NCI-H460 (cell line): ENCODE measurements around the gene PFN3. TPM values are rescaled to one million over a fixed set of nuclear protein-coding genes. Genes with fewer than 3 reads are reported as not detected.
"Not testable (repeated sequence)": the region's sequence is repeated elsewhere in the genome, so short reads cannot be mapped to it uniquely, and the experiment has no call there.

ENCODE experiments used
- DNase-seq: peaks from one replicate; pipeline ENCODE4 v3.0.0-alpha.2; 2016; ENCODE audit warnings: low read depth; ENCODE audit errors: extremely low read depth
- total RNA-seq: library from RNA; depleted of rRNA; stranded (reverse); fragments of >200 nt; shearing (Covaris generic); gene quantifications from 2 replicates; pipeline ENCODE4 v1.2.3, GENCODE V29; 2014

The PFN3 gene
- total RNA-seq, 1 experiment from 2014 or later = not detected

DNA sequence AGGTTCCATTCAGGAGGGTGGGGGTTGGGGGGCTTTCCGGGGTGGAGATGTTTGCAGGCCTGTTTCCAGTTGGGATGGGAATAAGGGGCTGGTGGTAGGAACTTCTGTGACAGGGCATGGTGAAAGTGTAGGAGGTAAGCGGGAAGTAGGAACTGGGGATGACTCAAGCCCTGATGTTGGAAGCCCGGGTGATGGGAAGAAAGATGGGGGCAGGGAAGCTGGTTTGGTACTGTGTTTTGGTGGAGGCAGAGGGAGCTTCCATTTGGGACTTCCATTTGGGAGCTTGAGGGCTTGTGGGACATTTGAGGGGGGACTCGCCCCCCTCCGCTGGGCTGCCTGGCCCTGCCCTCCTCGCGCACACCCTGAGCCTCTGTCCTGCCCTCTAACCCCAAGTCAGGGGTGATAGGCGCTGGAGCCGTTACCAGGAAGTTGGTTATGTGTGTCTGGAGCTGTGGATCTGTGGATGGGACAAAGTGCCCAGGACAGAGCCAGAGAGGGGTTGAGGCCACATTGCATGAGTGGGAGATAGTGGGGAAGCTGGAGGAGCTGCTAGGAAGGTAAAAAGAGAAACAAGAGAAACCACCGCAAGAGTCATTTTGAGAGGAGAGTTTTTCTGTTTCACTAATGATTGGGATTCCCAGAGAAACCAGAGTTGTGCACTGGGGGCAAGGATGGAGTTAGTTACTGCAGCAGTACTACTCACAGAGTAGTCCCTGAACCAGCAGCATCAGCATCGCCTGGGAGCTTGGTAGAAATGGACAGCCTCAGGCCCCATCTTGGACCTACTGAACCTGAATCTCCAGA, 36.1 kb downstream of the PFN3 start:
- DNase-seq = no peak

DNA sequence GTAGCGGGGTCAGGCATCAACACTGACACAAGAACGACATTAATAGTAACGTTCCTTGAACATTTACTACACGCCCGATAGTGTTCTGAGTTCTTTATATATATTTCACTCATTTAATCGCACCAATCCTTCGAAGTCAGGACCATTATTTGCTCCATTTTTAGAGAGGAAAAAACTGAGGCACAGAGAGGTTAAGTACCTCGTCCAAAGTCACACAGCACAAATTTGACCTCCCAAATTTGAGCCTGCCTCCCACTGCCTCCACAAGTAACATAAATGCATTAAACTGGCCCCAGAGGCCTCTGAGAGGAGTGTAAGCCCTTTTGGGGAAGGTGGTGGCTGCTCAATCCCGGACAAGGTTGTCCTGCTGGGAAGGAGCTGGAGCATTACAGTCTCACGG, 36.9 kb downstream of the PFN3 start:
- no peak for DNase-seq

- DNase-seq = peak; percentile 30
Measured at GRCh38 chr5:177362610-177363507, 37.6 kb downstream of the PFN3 start.

DNA sequence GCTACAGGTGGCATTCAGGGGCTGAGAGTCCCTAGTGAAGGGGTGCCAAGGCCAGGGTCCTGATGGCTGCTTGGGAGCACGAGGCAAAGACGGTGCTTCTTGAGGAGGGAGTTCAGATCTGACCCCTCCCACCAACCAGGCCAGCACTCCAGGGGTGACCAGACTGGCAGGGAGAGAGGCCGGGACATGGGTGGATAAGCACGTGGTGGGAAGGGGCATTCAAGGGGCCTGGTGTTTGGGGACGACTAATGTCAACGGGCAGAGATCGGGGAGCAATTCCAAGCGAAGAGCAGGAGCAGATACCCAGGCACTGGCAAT, 38.2 kb downstream of the PFN3 start:
- DNase-seq = no peak

- no peak for DNase-seq
Measured at GRCh38 chr5:177361418-177362291, 38.8 kb downstream of the PFN3 start.

DNA sequence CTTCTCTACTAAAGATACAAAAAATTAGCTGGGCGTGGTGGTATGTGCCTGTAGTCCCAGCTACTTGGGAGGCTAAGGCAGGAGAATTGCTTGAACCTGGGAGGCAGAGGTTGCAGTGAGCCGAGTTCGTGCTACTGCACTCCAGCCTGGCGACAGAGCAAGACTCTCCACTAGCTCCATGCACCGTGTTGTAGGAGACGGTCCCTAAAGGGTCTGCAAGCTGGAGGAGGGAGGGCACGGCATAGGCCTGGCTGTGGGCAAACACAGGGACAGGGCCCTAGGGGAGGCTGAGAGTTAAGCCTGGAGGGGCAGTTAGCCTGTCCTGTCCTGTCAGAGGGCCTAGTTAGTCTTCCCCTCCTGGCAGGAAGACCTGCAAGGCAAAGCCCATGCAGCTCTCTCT, 39.7 kb downstream of the PFN3 start:
- not testable (repeated sequence) for DNase-seq

- DNase-seq = no peak
Measured at GRCh38 chr5:177359860-177360259, 40.6 kb downstream of the PFN3 start.

DNA sequence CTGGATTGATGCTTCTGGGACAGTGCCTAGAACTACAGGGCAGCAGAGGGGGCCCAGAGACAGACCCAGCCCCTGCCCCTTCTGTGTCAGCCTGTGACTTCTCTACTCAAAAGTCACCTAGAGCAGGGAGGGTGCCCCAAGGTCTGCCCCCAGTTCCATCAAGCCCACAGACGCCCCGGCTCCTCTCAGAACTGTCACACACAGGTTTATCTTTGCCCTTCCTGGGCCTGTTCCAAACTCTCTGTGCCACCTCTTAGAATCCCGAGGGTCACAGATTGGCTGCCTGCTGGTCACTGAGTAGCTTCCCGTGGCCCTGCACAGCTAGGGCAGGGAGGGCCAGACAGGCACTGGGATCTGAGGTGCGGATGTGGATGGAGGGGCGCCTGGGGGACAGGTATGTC, 41.0 kb downstream of the PFN3 start:
- no peak for DNase-seq

DNA sequence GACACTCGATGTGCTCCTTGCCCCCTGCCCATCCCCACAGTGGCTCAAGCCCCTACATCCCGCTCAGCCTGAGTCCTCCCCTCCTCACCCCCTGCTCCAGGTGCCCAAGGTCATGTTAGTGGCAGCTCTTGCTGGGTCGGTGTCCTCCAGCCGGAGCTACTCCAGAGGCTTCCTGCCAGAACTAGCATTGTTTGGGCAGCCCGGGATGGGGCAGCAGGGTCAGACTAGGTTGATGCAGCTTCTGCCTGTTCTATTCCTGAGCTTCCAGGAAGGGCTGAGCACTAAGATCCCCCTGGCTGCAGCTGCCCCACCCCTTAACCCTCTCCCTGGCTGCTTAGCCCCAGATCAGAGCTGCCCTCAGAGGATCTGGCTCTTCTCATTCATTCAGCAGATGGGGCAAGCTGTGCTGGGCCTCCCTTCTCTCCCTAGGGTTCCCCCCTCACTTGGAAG, 42.1 kb downstream of the PFN3 start:
- DNase-seq = no peak

GRCh38 chr5:177357459-177358351, 42.8 kb downstream of the PFN3 start, which contains the start of gene RGS14:
TSS of gene RGS14 (plus strand) at chr5:177357924. CDS start at chr5:177358025, 101 bp downstream.
- no peak for DNase-seq

DNA sequence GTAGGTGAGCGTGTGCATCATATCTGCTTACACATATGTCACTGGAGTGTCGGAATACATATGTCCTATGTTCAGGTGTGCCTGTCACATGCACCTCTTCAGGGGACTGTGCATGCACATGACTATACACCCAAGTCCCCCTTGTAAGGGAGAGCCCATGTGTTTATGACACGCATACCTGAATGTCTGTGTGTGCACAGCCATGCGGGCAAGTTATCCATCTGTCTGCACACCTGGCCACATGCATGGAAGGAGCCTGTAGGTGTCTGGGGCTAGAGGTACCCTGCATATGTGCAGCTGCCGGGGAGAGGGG, 43.4 kb downstream of the PFN3 start:
- DNase-seq = no peak

- DNase-seq = no peak
Measured at GRCh38 chr5:177356746-177357145, 43.7 kb downstream of the PFN3 start.

DNA sequence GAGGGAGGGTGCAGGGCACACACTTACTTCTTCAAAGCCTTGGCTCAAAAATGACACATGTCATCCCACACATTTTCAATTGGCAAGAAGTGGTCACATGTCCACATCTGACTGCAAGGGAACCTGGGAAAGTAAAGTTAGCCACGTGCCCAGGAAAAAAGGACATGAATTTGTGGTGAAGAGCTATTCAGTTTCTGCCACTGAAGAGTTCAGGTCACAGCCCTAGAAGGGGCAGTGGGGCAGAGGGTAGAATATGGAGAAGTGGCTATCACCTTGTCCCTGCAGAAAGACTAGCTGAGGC, 44.6 kb downstream of the PFN3 start:
- no peak for DNase-seq

GRCh38 chr5:177355162-177355867, 45.1 kb downstream of the PFN3 start:
- DNase-seq = no peak

- no peak for DNase-seq
Measured at GRCh38 chr5:177354711-177355110, 45.8 kb downstream of the PFN3 start.

DNA sequence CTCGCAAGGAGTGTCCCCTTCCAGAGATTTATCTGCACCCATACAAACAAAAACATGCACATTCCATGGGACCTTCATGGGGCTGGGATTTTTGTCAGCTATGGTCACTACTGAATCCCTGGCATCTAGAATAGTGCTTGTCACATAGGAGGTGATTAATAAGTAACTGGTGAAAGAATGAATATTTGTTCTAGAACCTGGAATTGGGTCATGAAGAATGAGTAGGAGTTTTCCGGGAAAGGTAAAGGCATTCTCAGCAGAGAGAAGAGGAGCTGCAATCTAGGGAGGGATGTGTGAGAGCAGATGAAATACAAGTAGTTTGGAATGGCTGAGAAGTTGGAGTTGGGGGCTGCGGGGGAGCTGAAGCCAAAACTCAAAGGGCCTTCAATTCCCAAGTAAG, 46.2 kb downstream of the PFN3 start:
- no peak for DNase-seq

- no peak for DNase-seq
Measured at GRCh38 chr5:177353093-177353492, 47.4 kb downstream of the PFN3 start.

DNA sequence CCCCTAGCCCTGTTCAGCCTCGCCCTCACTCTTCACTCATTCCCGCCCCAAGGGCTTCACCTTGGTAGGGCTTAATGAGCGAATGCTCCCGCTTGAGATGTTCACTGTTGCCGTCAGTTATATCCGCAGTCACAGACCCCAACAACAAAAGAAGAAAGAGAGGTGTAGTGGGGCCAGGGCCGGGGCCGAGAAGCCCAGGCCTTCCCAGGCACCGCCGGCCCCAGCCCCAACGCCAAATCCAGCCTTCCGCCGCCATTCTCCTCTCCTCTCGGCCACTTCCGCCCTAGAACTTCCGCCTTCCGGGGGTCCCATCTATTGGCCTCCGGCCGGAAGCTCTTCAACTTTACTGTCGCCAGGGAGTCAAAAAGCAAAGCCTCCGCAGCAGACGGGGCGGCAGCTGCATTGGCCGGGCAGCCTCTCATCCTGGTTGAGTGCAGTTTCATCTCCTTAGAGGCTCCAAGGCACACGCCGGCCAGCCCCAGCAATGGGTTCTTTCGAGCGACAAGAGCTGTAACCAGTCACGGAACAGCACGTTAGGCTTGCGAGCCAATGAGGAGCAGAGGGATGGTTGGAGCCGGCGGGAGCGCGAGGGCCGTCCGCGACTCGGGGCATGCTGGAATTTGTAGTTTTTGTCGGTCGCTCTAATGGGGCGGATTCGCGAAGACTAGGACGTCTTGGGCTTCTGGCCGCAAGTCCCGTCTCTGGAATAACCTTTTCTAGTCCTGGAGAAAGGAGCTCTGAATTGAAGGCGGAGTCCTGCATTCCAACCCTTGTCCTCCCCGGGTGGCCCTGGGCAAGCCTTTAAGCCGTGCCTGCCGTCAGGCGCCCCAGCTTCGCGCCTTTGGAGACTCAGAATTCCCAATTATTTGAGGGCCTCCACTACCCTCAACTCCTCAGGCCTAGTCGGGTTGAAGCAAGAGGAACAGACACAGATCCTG, 48.8 kb downstream of the PFN3 start, which contains the start of gene LMAN2:
LMAN2 (minus strand) TSS at position 277 of the 938 bp plus-strand sequence; CDS start at position 256, 21 bp downstream.
- peak; percentile 96 for DNase-seq
